Hematopoietic multipotent progenitor cell treated with erythropoietin and hydrocortisone succinate and interleukin-3 and kit ligand, for 17 days (in vitro differentiated cells): ENCODE data around the gene ROR2.

Experiments
- DNase-seq: peaks from one replicate; pipeline ENCODE4 v3.0.0-alpha.2; 2015; ENCODE audit warnings: low spot score

ROR2 gene

DNA sequence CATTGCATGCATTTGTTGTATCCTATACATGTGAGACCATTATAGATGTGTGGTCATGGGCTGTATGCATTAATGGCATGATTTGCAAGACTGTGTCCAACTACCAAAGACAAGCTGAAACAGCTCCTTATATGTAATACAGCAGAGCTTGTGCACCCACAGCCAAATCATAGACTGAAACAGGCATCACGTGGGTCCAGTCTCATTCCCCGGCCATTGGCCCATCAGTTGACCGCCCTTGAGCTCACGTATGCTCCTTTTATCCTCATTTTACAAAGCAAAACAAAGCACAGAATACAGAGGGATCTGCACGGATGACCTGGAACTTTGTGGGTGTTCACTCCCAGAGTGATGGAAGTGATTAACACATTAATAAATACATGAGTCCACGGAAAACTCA lies 109.1 kb downstream of the ROR2 start:
- no peak for DNase-seq

DNA sequence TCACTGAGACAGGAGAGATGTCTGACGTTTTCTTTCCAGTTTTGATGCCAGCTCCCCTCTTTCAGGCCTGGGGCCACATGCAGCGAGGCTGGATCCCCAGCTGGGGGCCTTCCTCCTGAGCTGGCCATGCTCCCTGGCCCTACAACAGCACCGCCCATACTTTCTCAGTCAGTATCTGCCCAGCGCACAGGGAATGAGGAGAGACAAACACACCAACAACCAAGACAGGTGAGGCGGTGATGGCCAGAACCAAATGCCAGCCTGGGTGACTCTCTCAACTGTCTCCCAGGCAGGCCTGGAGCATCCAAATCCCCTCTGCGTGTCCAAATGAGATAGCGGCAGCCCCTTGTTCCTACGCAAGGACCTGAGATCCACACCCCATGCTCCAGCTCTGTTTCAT lies 109.6 kb downstream of the ROR2 start:
- DNase-seq, result no peak

GRCh38 chr9:91839926-91840465 lies 110.0 kb downstream of the ROR2 start:
- DNase-seq, result no peak

DNA sequence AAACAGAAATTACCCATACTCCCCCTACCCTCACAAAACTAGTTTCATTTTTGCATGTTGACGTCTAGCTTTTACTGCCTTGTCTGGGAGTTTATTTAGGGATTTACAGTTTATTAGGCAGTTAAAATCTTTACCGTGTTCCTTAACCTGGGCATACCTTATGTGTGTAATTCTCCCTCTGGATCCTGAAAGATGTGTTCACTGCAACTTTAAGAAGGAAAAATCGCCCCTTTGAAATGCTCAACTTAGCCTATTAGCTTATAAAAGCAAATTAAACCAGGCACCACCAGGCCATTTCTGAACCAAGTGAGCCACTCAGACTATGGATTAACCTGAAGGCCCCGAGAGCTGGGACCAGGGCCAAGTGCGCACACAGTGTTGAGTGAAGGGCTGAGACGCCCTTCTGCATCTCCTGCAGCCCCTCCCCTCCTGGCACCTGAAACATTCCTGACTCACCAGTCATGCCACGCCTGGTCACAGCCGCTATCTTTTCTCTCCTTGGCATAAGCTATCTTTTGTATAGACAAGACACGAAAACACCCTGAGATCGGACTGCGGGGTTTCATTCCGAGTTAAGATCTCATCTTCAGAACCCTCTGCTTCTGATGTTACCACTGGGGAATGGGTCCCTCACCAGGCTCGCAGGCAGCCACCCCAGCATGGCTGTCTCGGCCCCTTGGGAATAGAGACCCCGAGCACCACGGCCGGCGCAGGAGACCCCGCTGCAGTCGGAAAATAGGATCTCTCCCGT lies 111.9 kb downstream of the ROR2 start:
- no peak for DNase-seq

DNA sequence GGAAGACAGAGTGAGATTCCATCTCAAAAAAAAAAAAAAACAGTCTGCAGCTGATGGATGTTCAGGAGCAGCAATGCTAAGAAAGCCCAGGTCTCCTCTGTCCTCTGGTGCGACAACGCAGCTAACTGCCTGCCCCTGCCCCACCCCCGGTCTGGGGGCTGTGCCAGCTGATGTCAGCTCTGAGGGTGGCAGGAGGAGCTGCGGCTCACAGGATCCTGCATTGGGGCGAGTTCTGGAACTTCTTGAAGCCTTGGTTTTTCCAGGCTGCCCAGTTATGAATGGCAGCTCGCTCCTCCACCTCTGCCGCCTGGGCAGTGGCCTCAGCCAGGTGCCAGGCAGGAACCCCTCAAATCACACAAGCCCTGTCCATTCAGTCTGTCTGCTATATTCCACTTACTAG lies 113.5 kb downstream of the ROR2 start:
- DNase-seq, result no peak

- DNase-seq, result no peak
These were observed 114.4 kb downstream of the ROR2 start for GRCh38 chr9:91835632-91836031.

- DNase-seq, result no peak
These were observed 114.8 kb downstream of the ROR2 start for GRCh38 chr9:91835216-91835615.

DNA sequence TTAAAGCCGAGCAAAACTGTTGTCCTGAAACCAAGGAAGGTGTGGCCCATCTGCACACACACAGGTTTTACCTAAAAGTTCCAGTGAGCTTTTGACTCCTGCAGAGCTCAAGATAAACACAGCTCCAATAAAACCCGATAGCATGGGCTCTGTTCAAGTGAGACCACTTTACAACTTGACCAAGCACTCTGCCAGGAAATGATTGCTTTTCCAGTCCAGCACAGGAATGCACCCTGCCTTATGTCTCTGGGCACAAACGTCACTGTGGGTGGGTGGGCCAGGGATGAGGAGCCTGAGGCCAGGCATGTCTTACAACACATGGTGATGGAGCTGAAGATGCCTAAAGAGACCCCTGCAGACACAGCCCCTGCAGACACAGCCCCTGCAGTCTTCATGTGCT lies 115.3 kb downstream of the ROR2 start:
- no peak for DNase-seq

DNA sequence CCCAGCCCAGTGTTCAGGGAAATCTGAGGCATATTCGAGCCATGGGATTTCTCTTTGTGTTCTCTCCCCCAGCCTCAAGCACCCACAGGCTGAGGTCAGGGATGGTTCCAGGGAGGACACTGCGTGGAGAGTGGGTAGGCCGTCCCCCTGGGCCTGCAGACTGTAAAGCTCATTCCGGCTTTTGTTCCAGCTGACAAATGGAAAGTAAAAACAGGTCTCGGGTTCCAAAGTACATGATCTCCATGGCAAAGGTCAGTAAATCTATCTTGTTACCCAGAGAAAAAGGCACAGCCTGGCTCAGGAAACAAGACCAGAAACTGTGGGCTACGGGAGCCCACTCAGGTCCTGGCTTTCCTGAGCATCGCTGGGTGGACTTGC lies 116.2 kb downstream of the ROR2 start:
- DNase-seq, result no peak

DNA sequence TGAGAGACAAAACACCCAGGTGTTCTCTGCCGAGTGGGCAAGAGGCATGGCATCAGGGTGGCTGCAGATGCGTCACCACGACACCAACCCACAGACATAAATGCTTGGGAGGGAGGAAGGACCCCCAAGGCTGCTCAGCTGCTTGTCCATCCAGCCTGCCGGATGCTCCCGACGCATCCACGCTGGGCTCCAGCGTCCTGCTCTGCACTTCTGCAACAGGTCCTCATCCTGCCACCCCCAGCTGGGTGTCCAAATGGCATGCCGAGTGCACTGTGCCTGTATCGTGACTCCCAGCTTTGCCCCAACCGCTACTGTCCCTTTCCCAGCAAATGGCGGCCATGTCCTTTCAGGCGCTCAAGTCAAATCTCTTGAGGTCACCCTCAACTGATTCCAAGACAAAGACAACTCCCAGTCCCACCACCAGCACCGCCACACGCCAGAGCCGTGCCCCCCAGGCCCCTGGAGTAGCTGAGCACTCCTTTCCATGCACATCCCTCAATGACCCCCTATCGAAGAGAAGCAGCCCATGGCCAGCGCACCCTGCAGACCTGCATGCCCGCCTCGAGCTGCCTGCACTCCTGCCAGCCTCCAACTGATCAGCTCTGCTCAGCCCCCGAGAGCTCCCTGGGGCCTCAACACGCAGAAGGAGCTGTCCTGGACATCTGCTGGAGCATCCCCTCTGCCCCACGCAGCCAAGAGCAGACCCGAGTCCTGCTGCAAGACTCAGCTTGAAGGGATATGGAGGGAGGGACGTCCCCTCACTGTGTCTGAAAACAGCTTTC lies 116.7 kb downstream of the ROR2 start:
- DNase-seq, result no peak

GRCh38 chr9:91832322-91832721 lies 117.7 kb downstream of the ROR2 start:
- DNase-seq, result no peak

GRCh38 chr9:91825866-91826265 lies 124.2 kb downstream of the ROR2 start:
- no peak for DNase-seq

GRCh38 chr9:91825422-91825821 lies 124.6 kb downstream of the ROR2 start:
- no peak for DNase-seq

DNA sequence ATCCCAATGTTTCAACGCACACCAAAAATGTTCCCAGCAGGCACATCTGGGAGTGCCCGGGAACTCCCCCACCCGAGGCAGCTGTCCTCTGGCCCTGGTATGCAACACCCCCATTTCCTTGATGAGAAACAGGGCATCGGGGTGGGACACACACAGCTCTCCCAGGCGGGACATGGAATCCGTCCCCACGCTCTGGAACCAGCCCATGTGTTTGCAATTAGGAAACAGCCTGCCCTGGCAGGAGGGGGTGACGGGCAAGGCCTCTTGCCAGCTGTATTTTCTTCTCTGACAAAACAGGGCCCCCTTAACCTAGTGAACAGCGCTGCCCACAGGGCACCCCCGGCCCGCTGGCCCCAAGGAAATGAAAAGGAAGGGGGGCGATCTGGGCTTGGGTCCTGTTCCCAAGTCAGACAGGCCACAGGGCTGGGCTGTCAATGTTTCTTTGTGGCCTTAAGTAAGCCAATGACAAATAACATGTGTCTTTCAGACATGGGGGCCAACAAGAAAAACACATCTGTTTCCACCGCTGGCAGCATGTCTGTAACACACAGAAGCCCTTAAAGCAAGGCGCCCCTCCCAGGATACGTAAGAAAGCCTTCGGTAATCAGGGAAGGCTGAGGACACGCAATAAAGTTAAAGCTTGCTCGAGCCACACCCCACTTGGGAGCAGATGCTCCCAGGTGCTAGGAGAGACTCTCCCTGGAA lies 125.3 kb downstream of the ROR2 start:
- no peak for DNase-seq

GRCh38 chr9:91824151-91824550 lies 125.9 kb downstream of the ROR2 start:
- DNase-seq, result no peak

- no peak for DNase-seq
These were observed 128.8 kb downstream of the ROR2 start for GRCh38 chr9:91820949-91821880.

- DNase-seq, result no peak
These were observed 129.8 kb downstream of the ROR2 start for GRCh38 chr9:91820126-91820750.

DNA sequence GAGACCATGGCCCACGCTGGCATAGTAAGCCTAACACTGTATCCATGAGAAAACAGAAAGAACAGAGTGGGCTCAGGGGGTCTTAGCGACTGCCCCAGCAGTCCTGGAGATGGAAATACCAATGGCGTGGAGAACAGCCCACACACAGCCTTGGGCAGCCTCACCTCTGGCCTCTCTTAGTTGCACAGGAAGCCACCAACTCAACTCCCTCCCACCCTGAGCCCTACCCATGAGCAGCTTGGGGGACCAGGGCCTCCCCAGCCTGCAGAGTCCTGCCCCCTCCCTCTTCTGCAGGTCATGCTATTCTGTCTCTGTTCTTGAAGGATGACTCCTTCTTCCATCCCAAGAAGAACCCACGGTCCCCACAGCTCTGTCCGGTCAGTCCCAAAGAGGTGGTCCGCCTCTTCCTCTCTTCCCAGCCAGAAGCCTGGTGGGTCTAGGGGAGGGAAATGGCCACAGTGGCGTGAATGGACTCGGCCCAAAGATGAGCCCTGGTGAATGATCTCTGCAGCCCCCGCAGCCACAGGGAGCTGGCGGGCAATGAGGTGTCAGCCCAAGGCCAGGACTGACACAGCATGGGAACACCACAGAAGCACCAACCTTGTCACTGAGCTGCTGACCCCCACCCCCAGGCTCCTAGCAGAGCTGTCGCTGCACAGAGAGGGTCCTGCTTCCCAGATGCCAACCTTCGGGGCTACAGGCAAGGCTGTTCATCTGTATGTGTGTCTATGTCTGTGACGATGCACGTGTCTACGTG lies 131.2 kb downstream of the ROR2 start:
- no peak for DNase-seq

GRCh38 chr9:91818225-91818585 lies 131.8 kb downstream of the ROR2 start:
- no peak for DNase-seq

DNA sequence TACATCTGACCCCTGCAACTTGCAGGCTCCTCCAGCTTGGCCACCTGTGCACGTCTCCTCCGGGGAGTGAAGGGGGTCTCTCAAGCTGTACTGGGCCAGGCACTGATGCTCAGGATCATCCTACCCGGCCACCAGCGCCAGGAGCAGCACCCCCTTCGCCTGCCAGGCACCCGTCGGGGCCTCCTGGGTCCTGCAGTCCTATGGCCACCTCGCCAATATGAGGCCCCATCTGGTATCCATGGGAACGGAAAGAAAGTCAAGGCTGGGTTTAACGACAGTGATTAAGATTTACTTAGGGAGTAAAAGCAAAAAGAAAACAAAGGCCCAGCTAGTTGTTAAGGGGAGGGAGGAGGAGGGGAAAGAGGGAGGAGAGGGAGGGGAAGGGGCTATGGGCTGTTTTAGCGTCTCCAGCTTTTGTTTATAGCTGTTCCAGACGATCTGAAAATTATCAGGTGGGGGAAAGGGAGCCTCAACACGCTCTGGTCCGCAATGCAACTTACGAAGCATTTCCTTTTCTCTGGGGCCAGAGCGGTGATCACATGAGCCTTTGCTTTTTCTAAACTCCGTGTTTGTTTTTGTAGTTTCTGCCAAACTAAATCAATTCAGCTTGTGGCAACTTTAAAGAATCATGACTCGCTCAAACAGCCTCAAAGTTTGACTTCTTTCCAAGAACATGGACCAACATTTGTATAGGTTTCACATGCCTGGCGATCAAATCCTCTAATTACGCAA lies 132.4 kb downstream of the ROR2 start:
- DNase-seq, result no peak
